GM19397 (cell line): Measurements from ENCODE around the gene PLEKHO2.

ENCODE experiments used
- ATAC-seq: cut with Tn5 transposase; IDR thresholded peaks from one replicate; pipeline ENCODE4 v1.9.1; 2021; ENCODE audit warnings: mild to moderate bottlenecking, moderate library complexity; ENCODE audit not compliant: unreplicated experiment

The PLEKHO2 gene

GRCh38 chr15:64855205-64855975 is 13.7 kb downstream of the PLEKHO2 start:
- ATAC-seq, result no peak

GRCh38 chr15:64856429-64857145 is 14.9 kb downstream of the PLEKHO2 start:
- ATAC-seq, result no peak

- ATAC-seq, result no peak
Measured at GRCh38 chr15:64857421-64857820, 15.7 kb downstream of the PLEKHO2 start.

GRCh38 chr15:64858021-64858575 is 16.4 kb downstream of the PLEKHO2 start:
- ATAC-seq, result no peak

- no peak for ATAC-seq
Measured at GRCh38 chr15:64859226-64859625, 17.5 kb downstream of the PLEKHO2 start.

GRCh38 chr15:64861331-64861730 is 19.6 kb downstream of the PLEKHO2 start:
- ATAC-seq, result no peak

GRCh38 chr15:64861960-64862359 is 20.2 kb downstream of the PLEKHO2 start:
- ATAC-seq, result no peak

GRCh38 chr15:64862408-64862807 is 20.7 kb downstream of the PLEKHO2 start:
- ATAC-seq, result no peak

GRCh38 chr15:64864068-64864467 is 22.4 kb downstream of the PLEKHO2 start:
- no peak for ATAC-seq

GRCh38 chr15:64865126-64865997 is 23.6 kb downstream of the PLEKHO2 start:
- ATAC-seq, result no peak

- ATAC-seq, result no peak
Measured at GRCh38 chr15:64865998-64866520, 24.3 kb downstream of the PLEKHO2 start.

GRCh38 chr15:64869501-64869900 is 27.8 kb downstream of the PLEKHO2 start:
- no peak for ATAC-seq

- no peak for ATAC-seq
Measured at GRCh38 chr15:64870353-64870752, 28.6 kb downstream of the PLEKHO2 start.

- ATAC-seq, result no peak
Measured at GRCh38 chr15:64875641-64876223, 34.0 kb downstream of the PLEKHO2 start.

- ATAC-seq, result no peak
Measured at GRCh38 chr15:64877435-64877834, 35.7 kb downstream of the PLEKHO2 start.

GRCh38 chr15:64878705-64879104 is 37.0 kb downstream of the PLEKHO2 start:
- ATAC-seq, result no peak

GRCh38 chr15:64883100-64883581 is 41.4 kb downstream of the PLEKHO2 start:
- ATAC-seq, result no peak

- ATAC-seq, result no peak
Measured at GRCh38 chr15:64883997-64884511, 42.3 kb downstream of the PLEKHO2 start.

- no peak for ATAC-seq
Measured at GRCh38 chr15:64884679-64885078, 43.0 kb downstream of the PLEKHO2 start.

GRCh38 chr15:64888336-64888735 is 46.6 kb downstream of the PLEKHO2 start:
- no peak for ATAC-seq
